HCT116 (cell line): ENCODE results near the gene NTNG1. TPM values are rescaled to one million over a fixed set of nuclear protein-coding genes. Genes with fewer than 3 reads are reported as not detected.
"Not testable (repeated sequence)": the region's sequence is repeated elsewhere in the genome, so short reads cannot be mapped to it uniquely, and the experiment has no call there.

Experiments used
- ATAC-seq: fragments of 200-7000 bp; cut with Tn5 transposase; 2 replicates; pipeline ENCODE4 v1.9.1; 2020; ENCODE audit warnings: mild to moderate bottlenecking, moderate library complexity
- BruUV-seq: library from RNA; stranded (reverse); fragments of 400-500 nt; replicated peaks from 2 replicates; lab custom pipeline; 2021; lab: Mats Ljungman, UMichigan
- CTCF ChIA-PET: fragments of 300-600 bp; sonication (Branson Sonifier 250); formaldehyde crosslinking; loops from one replicate; lab custom pipeline; 2021; ENCODE audit warnings: antibody characterized with exemption; lab: Charles Lee
- POLR2A ChIA-PET: fragments of 300-600, 350-600 bp; sonication (Branson Sonifier 250); formaldehyde crosslinking; loops from one replicate; lab custom pipeline; 2021; ENCODE audit warnings: antibody characterized with exemption; lab: Charles Lee
- RAD21 ChIA-PET, 2 experiments: fragments of 300-600 bp; sonication (Branson Sonifier 250); formaldehyde crosslinking; loops; one replicate each; lab custom pipeline; 2023; ENCODE audit warnings: low total read pairs in 2 of 2; ENCODE audit not compliant: uncharacterized antibody in 2 of 2, unreplicated experiment in 2 of 2, low non-redundant PET in 1 of 2; lab: Charles Lee
- DNase-seq: peaks from one replicate; pipeline ENCODE4 v3.0.0-alpha.2; 2010; ENCODE audit warnings: low read depth, low spot score
- H2AFZ ChIP-seq: fragments of 200-600 bp; shearing (Covaris generic), sonication (generic); 2 replicates; pipeline ENCODE4 v1.6.1; 2017; ENCODE audit warnings: low read depth, mixed run types, mixed read lengths, antibody characterized with exemption, low read length; ENCODE audit not compliant: poor library complexity, severe bottlenecking
- H3K27ac ChIP-seq: 2 replicates; pipeline ENCODE4 v1.5.1; 2012; ENCODE audit warnings: low read depth, low read length
- H3K27me3 ChIP-seq: fragments of 200-600 bp; sonication (generic); 2 replicates; pipeline ENCODE4 v1.6.1; 2016; ENCODE audit warnings: mixed run types, low read length, mixed read lengths; ENCODE audit not compliant: insufficient read depth
- H3K36me3 ChIP-seq, 2 experiments: fragments of 200-500 bp in 1 of 2; fragments of 200-600 bp in 1 of 2; sonication (Bioruptor generic) in 1 of 2; sonication (generic) in 1 of 2; 2 replicates each; pipeline versions ENCODE4 v1.5.1 to v1.6.1; 2014 to 2016; ENCODE audit warnings: low read length in 2 of 2, inconsistent platforms in 1 of 2, mixed read lengths in 1 of 2, mixed run types in 1 of 2; ENCODE audit not compliant: insufficient read depth in 2 of 2, control insufficient read depth in 1 of 2
- H3K4me1 ChIP-seq, 2 experiments: fragments of 200-600 bp in 1 of 2; sonication (generic) in 1 of 2; 2 replicates each; pipeline versions ENCODE4 v1.5.1 to v1.6.1; 2012 to 2017; ENCODE audit warnings: low read length in 2 of 2, inconsistent platforms in 1 of 2, mild to moderate bottlenecking in 1 of 2, mixed read lengths in 1 of 2, mixed run types in 1 of 2, moderate library complexity in 1 of 2; ENCODE audit not compliant: insufficient read depth in 2 of 2, control insufficient read depth in 1 of 2
- H3K4me2 ChIP-seq: fragments of 200-600 bp; sonication (generic); 2 replicates; pipeline ENCODE4 v1.6.1; 2017; ENCODE audit warnings: mixed run types, low read length, mixed read lengths
- H3K4me3 ChIP-seq, 2 experiments: fragments of 200-600 bp in 1 of 2; sonication (generic) in 1 of 2; replicated peaks in 1 of 2; 2 replicates each; pipeline ENCODE4 v1.5.1; 2011 to 2016; ENCODE audit warnings: low read length in 2 of 2, control low read depth in 1 of 2, low read depth in 1 of 2, mild to moderate bottlenecking in 1 of 2, mixed read lengths in 1 of 2, mixed run types in 1 of 2
- H3K79me2 ChIP-seq: fragments of 200-600 bp; sonication (generic); 2 replicates; pipeline ENCODE4 v1.6.1; 2017; ENCODE audit warnings: mild to moderate bottlenecking, mixed run types, low read length, moderate library complexity, mixed read lengths; ENCODE audit not compliant: insufficient read depth
- H3K9ac ChIP-seq: fragments of 200-600 bp; sonication (generic); 2 replicates; pipeline ENCODE4 v1.6.1; 2016; ENCODE audit warnings: low read length, mixed read lengths
- H3K9me2 ChIP-seq: fragments of 200-600 bp; sonication (generic), shearing (Covaris generic); 2 replicates; pipeline ENCODE4 v1.6.1; 2017; ENCODE audit warnings: mixed run types, mild to moderate bottlenecking, moderate library complexity; ENCODE audit not compliant: insufficient read depth
- H3K9me3 ChIP-seq, 2 experiments: fragments of 200-500 bp in 1 of 2; fragments of 200-600 bp in 1 of 2; sonication (Bioruptor generic) in 1 of 2; sonication (generic) in 1 of 2; 2 replicates each; pipeline ENCODE4 v1.6.1; 2014 to 2017; ENCODE audit warnings: low read length in 2 of 2, mixed read lengths in 2 of 2, inconsistent platforms in 1 of 2, low read depth in 1 of 2, mild to moderate bottlenecking in 1 of 2, mixed run types in 1 of 2, moderate library complexity in 1 of 2; ENCODE audit not compliant: control insufficient read depth in 1 of 2, insufficient read depth in 1 of 2
- H4K20me1 ChIP-seq: fragments of 200-600 bp; sonication (generic), shearing (Covaris generic); 2 replicates; pipeline ENCODE4 v1.6.1; 2017; ENCODE audit warnings: mixed run types, mild to moderate bottlenecking, moderate library complexity; ENCODE audit not compliant: insufficient read depth
- EZH2phosphoT487 ChIP-seq: fragments of 200-600 bp; IDR thresholded peaks from 2 replicates; pipeline ENCODE4 v1.6.1; 2018; ENCODE audit warnings: antibody characterized with exemption, borderline replicate concordance
- YY1 ChIP-seq: IDR thresholded peaks from 2 replicates; pipeline ENCODE4 v1.6.1; 2011; ENCODE audit warnings: low read length, low read depth, moderate library complexity, mild to moderate bottlenecking; ENCODE audit not compliant: insufficient replicate concordance; ENCODE audit errors: extremely low read depth
- intact Hi-C: fragments of 100-400 bp; cut with micrococcal nuclease; formaldehyde crosslinking; loops from 2 replicates; pipeline ENCODE4 v1.10.0; 2022
- total RNA-seq: library from RNA; stranded (reverse); gene quantifications from one replicate; pipeline ENCODE4 v1.2.1, GENCODE V29; 2021; ENCODE audit not compliant: unreplicated experiment
- TF ChIP-seq, protein P1 (sequence below): IDR thresholded peaks from 2 replicates; pipeline ENCODE4 v1.6.1; 2012; ENCODE audit warnings: low read depth

The NTNG1 gene
- total RNA-seq, 1 experiment from 2014 or later: not detected

GRCh38 chr1:107236760-107237159, 95.9 kb downstream of the NTNG1 start:
- H2AFZ ChIP-seq, RAD21 ChIA-PET, H3K9ac ChIP-seq, ATAC-seq, H3K9me2 ChIP-seq, CTCF ChIA-PET, DNase-seq, H3K27me3 ChIP-seq, H3K4me3 ChIP-seq, H3K4me2 ChIP-seq, H3K36me3 ChIP-seq, H4K20me1 ChIP-seq, H3K27ac ChIP-seq, H3K79me2 ChIP-seq, H3K4me1 ChIP-seq, intact Hi-C loops, POLR2A ChIA-PET, BruUV-seq: not testable (repeated sequence)
- peaks cover 5 to 21% of the 10 kb centered on the region in 2 experiments; a peak in 3 of 4 replicates for H3K9me3 ChIP-seq

- ChIA-PET CTCF (no interaction called here), RAD21 (no interaction called here), POLR2A (no interaction called here)
- no peaks in the 10 kb centered on the region for H3K4me1 ChIP-seq
- no peak overlapping the region for H2AFZ ChIP-seq
- intact Hi-C loops: no loop called here
- no TSS peak for BruUV-seq
- TF ChIP-seq EZH2phosphoT487 (no peak), YY1 (no peak)
- TF ChIP-seq, protein P1, sequence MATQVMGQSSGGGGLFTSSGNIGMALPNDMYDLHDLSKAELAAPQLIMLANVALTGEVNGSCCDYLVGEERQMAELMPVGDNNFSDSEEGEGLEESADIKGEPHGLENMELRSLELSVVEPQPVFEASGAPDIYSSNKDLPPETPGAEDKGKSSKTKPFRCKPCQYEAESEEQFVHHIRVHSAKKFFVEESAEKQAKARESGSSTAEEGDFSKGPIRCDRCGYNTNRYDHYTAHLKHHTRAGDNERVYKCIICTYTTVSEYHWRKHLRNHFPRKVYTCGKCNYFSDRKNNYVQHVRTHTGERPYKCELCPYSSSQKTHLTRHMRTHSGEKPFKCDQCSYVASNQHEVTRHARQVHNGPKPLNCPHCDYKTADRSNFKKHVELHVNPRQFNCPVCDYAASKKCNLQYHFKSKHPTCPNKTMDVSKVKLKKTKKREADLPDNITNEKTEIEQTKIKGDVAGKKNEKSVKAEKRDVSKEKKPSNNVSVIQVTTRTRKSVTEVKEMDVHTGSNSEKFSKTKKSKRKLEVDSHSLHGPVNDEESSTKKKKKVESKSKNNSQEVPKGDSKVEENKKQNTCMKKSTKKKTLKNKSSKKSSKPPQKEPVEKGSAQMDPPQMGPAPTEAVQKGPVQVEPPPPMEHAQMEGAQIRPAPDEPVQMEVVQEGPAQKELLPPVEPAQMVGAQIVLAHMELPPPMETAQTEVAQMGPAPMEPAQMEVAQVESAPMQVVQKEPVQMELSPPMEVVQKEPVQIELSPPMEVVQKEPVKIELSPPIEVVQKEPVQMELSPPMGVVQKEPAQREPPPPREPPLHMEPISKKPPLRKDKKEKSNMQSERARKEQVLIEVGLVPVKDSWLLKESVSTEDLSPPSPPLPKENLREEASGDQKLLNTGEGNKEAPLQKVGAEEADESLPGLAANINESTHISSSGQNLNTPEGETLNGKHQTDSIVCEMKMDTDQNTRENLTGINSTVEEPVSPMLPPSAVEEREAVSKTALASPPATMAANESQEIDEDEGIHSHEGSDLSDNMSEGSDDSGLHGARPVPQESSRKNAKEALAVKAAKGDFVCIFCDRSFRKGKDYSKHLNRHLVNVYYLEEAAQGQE: no peak
- H3K36me3 ChIP-seq: no peaks in the 10 kb centered on the region
- H3K27me3 ChIP-seq: no peaks in the 10 kb centered on the region
- no peak for ATAC-seq
- H3K9ac ChIP-seq: no peak overlapping the region
- no peaks in the 10 kb centered on the region for H4K20me1 ChIP-seq
- H3K9me2 ChIP-seq: no peaks in the 10 kb centered on the region
- no peak for DNase-seq
- no peak overlapping the region for H3K27ac ChIP-seq
- H3K9me3 ChIP-seq: peaks cover 0 to 10% of the 10 kb centered on the region in 2 experiments; a peak in 3 of 4 replicates
- H3K79me2 ChIP-seq: no peaks in the 10 kb centered on the region
- H3K4me2 ChIP-seq: no peak overlapping the region
- no peak overlapping the region for H3K4me3 ChIP-seq
Observed at GRCh38 chr1:107243461-107243860, 102.6 kb downstream of the NTNG1 start.
